ENCODE results near the gene LMTK3.

GRCh38 chr19:48456864-48457263 is 54.8 kb downstream of the LMTK3 start:
- no peak for TF ChIP-seq POLR2AphosphoS5 (IDR thresholded peaks at IDR 0.05; ENCODE audit: low read depth, low read length)
- TF ChIP-seq, protein P1, sequence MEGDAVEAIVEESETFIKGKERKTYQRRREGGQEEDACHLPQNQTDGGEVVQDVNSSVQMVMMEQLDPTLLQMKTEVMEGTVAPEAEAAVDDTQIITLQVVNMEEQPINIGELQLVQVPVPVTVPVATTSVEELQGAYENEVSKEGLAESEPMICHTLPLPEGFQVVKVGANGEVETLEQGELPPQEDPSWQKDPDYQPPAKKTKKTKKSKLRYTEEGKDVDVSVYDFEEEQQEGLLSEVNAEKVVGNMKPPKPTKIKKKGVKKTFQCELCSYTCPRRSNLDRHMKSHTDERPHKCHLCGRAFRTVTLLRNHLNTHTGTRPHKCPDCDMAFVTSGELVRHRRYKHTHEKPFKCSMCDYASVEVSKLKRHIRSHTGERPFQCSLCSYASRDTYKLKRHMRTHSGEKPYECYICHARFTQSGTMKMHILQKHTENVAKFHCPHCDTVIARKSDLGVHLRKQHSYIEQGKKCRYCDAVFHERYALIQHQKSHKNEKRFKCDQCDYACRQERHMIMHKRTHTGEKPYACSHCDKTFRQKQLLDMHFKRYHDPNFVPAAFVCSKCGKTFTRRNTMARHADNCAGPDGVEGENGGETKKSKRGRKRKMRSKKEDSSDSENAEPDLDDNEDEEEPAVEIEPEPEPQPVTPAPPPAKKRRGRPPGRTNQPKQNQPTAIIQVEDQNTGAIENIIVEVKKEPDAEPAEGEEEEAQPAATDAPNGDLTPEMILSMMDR (IDR thresholded peaks at IDR 0.05) = no peak
- TF ChIP-seq REST (IDR thresholded peaks at IDR 0.05; ENCODE audit: low read depth, low read length) = no peak
- no peak for TF ChIP-seq SIN3A (IDR thresholded peaks at IDR 0.05; ENCODE audit: borderline replicate concordance, low read depth, low read length)
- TF ChIP-seq YY1 (IDR thresholded peaks at IDR 0.05; ENCODE audit: low read depth) = no peak
- no peak for TF ChIP-seq TEAD4 (IDR thresholded peaks at IDR 0.05; ENCODE audit: borderline replicate concordance, insufficient read depth)
- TF ChIP-seq SMC3 (IDR thresholded peaks at IDR 0.05; ENCODE audit: low read depth, low read length) = no peak

Data from SK-N-SH (cell line).